Neural cell (in vitro differentiated cells): ENCODE measurements around the gene FCAMR.

Source experiments
- EP300 ChIP-seq: fragments of 450-650 bp; conservative IDR thresholded peaks from 2 replicates; pipeline ENCODE4 v1.6.1; 2014; ENCODE audit warnings: antibody characterized with exemption, mild to moderate bottlenecking, moderate library complexity; ENCODE audit not compliant: poor library complexity, severe bottlenecking
- EZH2 ChIP-seq: fragments of 200-600, 300-800 bp; shearing (Covaris generic), sonication (generic); IDR thresholded peaks from 2 replicates; pipeline ENCODE4 v1.6.1; 2014; ENCODE audit warnings: antibody characterized with exemption, low read length, borderline replicate concordance, mild to moderate bottlenecking; ENCODE audit not compliant: insufficient read depth, poor library complexity, severe bottlenecking
- MXI1 ChIP-seq: fragments of 450-650 bp; conservative IDR thresholded peaks from 2 replicates; pipeline ENCODE4 v1.6.1; 2014; ENCODE audit warnings: antibody characterized with exemption, mild to moderate bottlenecking; ENCODE audit not compliant: poor library complexity, severe bottlenecking
- POLR2AphosphoS5 ChIP-seq: IDR thresholded peaks from 2 replicates; pipeline ENCODE4 v1.6.1; 2012
- SMC3 ChIP-seq: fragments of 450-650 bp; conservative IDR thresholded peaks from 2 replicates; pipeline ENCODE4 v1.6.1; 2014; ENCODE audit warnings: antibody characterized with exemption, mild to moderate bottlenecking, moderate library complexity; ENCODE audit not compliant: poor library complexity
- TAF1 ChIP-seq: IDR thresholded peaks from 2 replicates; pipeline ENCODE4 v1.6.1; 2012; ENCODE audit warnings: low read depth
- TF ChIP-seq, protein P1 (sequence below): fragments of 450-650 bp; IDR thresholded peaks from 2 replicates; pipeline ENCODE4 v1.5.1; 2014; ENCODE audit warnings: antibody characterized with exemption, mild to moderate bottlenecking, moderate library complexity; ENCODE audit not compliant: poor library complexity, severe bottlenecking

DNA sequence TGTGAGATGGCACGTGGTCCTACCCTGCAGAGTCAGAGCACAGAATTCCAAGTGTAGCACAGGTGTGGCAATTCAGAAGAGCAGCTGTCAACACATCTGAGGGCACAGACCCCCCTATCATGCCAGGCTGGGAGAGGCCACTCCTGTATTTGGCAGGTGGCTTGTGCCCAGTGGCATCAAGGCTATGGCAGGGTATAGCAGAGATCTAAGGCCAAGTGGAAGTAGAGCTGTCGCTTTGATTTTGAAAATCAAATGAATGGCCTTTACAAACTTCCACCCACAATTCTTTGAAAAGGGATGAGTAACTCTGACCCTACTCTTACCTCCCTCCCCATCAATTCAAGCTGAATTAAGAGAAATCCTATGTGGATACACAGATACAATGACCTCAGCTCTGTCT, 48.9 kb upstream of the FCAMR start:
- TF ChIP-seq, protein P1, sequence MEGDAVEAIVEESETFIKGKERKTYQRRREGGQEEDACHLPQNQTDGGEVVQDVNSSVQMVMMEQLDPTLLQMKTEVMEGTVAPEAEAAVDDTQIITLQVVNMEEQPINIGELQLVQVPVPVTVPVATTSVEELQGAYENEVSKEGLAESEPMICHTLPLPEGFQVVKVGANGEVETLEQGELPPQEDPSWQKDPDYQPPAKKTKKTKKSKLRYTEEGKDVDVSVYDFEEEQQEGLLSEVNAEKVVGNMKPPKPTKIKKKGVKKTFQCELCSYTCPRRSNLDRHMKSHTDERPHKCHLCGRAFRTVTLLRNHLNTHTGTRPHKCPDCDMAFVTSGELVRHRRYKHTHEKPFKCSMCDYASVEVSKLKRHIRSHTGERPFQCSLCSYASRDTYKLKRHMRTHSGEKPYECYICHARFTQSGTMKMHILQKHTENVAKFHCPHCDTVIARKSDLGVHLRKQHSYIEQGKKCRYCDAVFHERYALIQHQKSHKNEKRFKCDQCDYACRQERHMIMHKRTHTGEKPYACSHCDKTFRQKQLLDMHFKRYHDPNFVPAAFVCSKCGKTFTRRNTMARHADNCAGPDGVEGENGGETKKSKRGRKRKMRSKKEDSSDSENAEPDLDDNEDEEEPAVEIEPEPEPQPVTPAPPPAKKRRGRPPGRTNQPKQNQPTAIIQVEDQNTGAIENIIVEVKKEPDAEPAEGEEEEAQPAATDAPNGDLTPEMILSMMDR: no peak
- TF ChIP-seq POLR2AphosphoS5: no peak
- no peak for TF ChIP-seq EP300
- TF ChIP-seq SMC3: no peak
- no peak for TF ChIP-seq EZH2
- TF ChIP-seq MXI1: no peak
- TF ChIP-seq TAF1: no peak
